HepG2 (cell line): ENCODE results near the gene PPFIA2. TPM values are rescaled to one million over a fixed set of nuclear protein-coding genes. Genes with fewer than 3 reads are reported as not detected.

ENCODE experiments used
- ATAC-seq: fragments of 200-7000 bp; cut with Tn5 transposase; 3 replicates; pipeline ENCODE4 v1.9.1; 2020; ENCODE audit warnings: mild to moderate bottlenecking, moderate library complexity
- BruUV-seq: library from RNA; stranded (reverse); fragments of 400-500 nt; replicated peaks from 2 replicates; lab custom pipeline; 2021; lab: Mats Ljungman, UMichigan
- CTCF ChIA-PET: fragments of 300-600 bp; formaldehyde crosslinking; extraction: SDS; loops from one replicate; lab custom pipeline; 2021; ENCODE audit warnings: low total read pairs, inconsistent platforms, low intra/inter-chr PET ratio; lab: Yijun Ruan, JAX
- POLR2A ChIA-PET: fragments of 350-600 bp; sonication (Branson Sonifier 250); formaldehyde crosslinking; loops from one replicate; lab custom pipeline; 2020; ENCODE audit warnings: antibody characterized with exemption, inconsistent platforms; lab: Yijun Ruan, JAX
- DNase-seq: peaks from one replicate; pipeline ENCODE4 v3.0.0-alpha.2; 2015; ENCODE audit warnings: low spot score
- FAIRE-seq: peaks from 3 replicates; lab custom pipeline; 2011; peaks lifted over from hg19 to GRCh38; lab: Jason Lieb, UNC
- H2AFZ ChIP-seq: one replicate; pipeline ENCODE4 v1.6.1; 2011; ENCODE audit warnings: low read length, inconsistent platforms
- H3K27ac ChIP-seq: fragments of 300-600 bp; 3 replicates; pipeline ENCODE4 v1.8.0; 2011; ENCODE audit warnings: mixed run types, mild to moderate bottlenecking, mixed read lengths, low read length, inconsistent platforms; ENCODE audit not compliant: insufficient read depth; ENCODE audit errors: extremely low read length
- H3K27me3 ChIP-seq, 2 experiments: fragments of 200-600 bp in 1 of 2; 2 replicates in 1 of 2; 3 replicates in 1 of 2; pipeline versions ENCODE4 v1.6.0 to v1.8.0; 2011; ENCODE audit warnings: low read length in 2 of 2, mild to moderate bottlenecking in 2 of 2, moderate library complexity in 2 of 2, inconsistent platforms in 1 of 2; ENCODE audit not compliant: insufficient read depth in 2 of 2, control insufficient read depth in 1 of 2
- H3K36me3 ChIP-seq, 2 experiments: fragments of 200-600 bp in 1 of 2; replicated peaks in 1 of 2; 2 replicates in 1 of 2; 3 replicates in 1 of 2; pipeline versions ENCODE4 v1.5.1 to v1.8.0; 2011; ENCODE audit warnings: low read length in 2 of 2, inconsistent platforms in 1 of 2; ENCODE audit not compliant: insufficient read depth in 2 of 2, control insufficient read depth in 1 of 2
- H3K4me1 ChIP-seq: 2 replicates; pipeline ENCODE4 v1.5.1; 2012; ENCODE audit warnings: low read length, inconsistent platforms; ENCODE audit not compliant: insufficient read depth
- H3K4me2 ChIP-seq: 2 replicates; pipeline ENCODE4 v1.6.0; 2011; ENCODE audit warnings: low read depth, low read length, inconsistent platforms
- H3K4me3 ChIP-seq, 3 experiments: fragments of 200-600 bp in 1 of 3; sonication (generic), shearing (Covaris generic) in 1 of 3; replicated peaks in 1 of 3; 2 replicates each; pipeline ENCODE4 v1.5.1; 2011 to 2016; ENCODE audit warnings: low read length in 3 of 3, inconsistent platforms in 2 of 3, low read depth in 2 of 3, mild to moderate bottlenecking in 2 of 3, control low read depth in 1 of 3, mixed read lengths in 1 of 3; ENCODE audit not compliant: insufficient read depth in 1 of 3
- H3K79me2 ChIP-seq: one replicate; pipeline ENCODE4 v1.6.1; 2011; ENCODE audit warnings: low read length, inconsistent platforms; ENCODE audit not compliant: insufficient read depth
- H3K9ac ChIP-seq: 2 replicates; pipeline ENCODE4 v1.6.0; 2011; ENCODE audit warnings: mild to moderate bottlenecking, low read depth, low read length, inconsistent platforms; ENCODE audit not compliant: insufficient read depth
- H3K9me3 ChIP-seq: 2 replicates; pipeline ENCODE4 v1.5.1; 2012; ENCODE audit warnings: mild to moderate bottlenecking, low read length
- H4K20me1 ChIP-seq: 2 replicates; pipeline ENCODE4 v1.6.0; 2011; ENCODE audit warnings: inconsistent platforms, mild to moderate bottlenecking, low read length, moderate library complexity; ENCODE audit not compliant: insufficient read depth
- CREB3 ChIP-seq: sonication (generic); formaldehyde crosslinking; IDR thresholded peaks from 2 replicates; pipeline ENCODE4 v1.5.0; 2020; ENCODE audit warnings: missing genetic modification reagents
- HHEX ChIP-seq: IDR thresholded peaks from 2 replicates; pipeline ENCODE4 v1.6.1; 2016; ENCODE audit warnings: control low read depth
- NCOA1 ChIP-seq: sonication (generic); formaldehyde crosslinking; IDR thresholded peaks from 2 replicates; pipeline ENCODE4 v1.9.0; 2021; ENCODE audit warnings: missing genetic modification reagents
- SNRNP70 ChIP-seq: fragments of 200-400 bp; formaldehyde crosslinking; IDR thresholded peaks from 2 replicates; pipeline ENCODE4 v1.6.1; 2017; ENCODE audit warnings: mild to moderate bottlenecking, low read depth, low read length, moderate library complexity
- YY1 ChIP-seq: IDR thresholded peaks from 2 replicates; pipeline ENCODE4 v1.6.1; 2011; ENCODE audit warnings: low read length, low read depth, moderate library complexity, mild to moderate bottlenecking; ENCODE audit not compliant: insufficient read depth, insufficient replicate concordance
- ZBTB1 ChIP-seq: sonication (generic); formaldehyde crosslinking; IDR thresholded peaks from 2 replicates; pipeline ENCODE4 v1.4.0; 2020; ENCODE audit warnings: missing genetic modification reagents, borderline replicate concordance
- ZBTB10 ChIP-seq: sonication (generic); formaldehyde crosslinking; IDR thresholded peaks from 2 replicates; pipeline ENCODE4 v1.4.0; 2020; ENCODE audit warnings: missing genetic modification reagents, borderline replicate concordance
- ZBTB42 ChIP-seq: sonication (generic); formaldehyde crosslinking; IDR thresholded peaks from 2 replicates; pipeline ENCODE4 v1.5.0; 2020; ENCODE audit warnings: mild to moderate bottlenecking, missing genetic modification reagents
- ZNF292 ChIP-seq: sonication (generic); formaldehyde crosslinking; IDR thresholded peaks from 2 replicates; pipeline ENCODE4 v1.8.1; 2022; ENCODE audit warnings: mild to moderate bottlenecking, low read depth, missing genetic modification reagents, borderline replicate concordance
- ZNF691 ChIP-seq: sonication (generic); formaldehyde crosslinking; IDR thresholded peaks from 2 replicates; pipeline ENCODE4 v1.4.0; 2020; ENCODE audit warnings: missing genetic modification reagents, low read depth, mild to moderate bottlenecking, borderline replicate concordance
- WGBS: methylation state at CpG from one replicate; pipeline ENCODE4 v1.1.6; 2017; ENCODE audit warnings: low lambda C conversion rate; 5-methylcytosine and 5-hydroxymethylcytosine counted together
- in situ Hi-C: cut with HindIII; loops from 2 replicates; pipeline ENCODE4 v1.10.0; 2017; ENCODE audit warnings: low pct_unique_long_range_greater_than_20kb; ENCODE audit not compliant: extremely low pct_ligation_motif_present
- intact Hi-C: fragments of 100-400 bp; cut with micrococcal nuclease; formaldehyde crosslinking; loops from one replicate; pipeline ENCODE4 v1.10.0; 2022; ENCODE audit not compliant: unreplicated experiment
- polyA plus RNA-seq, 8 experiments: library from polyadenylated mRNA; depleted of rRNA in 3 of 8; stranded (reverse) in 7 of 8; unstranded in 1 of 8; fragments of >200 nt; fragmentation: Illumina TruSeq in 4 of 8; extraction: Trizol in 4 of 8; gene quantifications; 2 replicates each; pipeline versions ENCODE4 v1.2.1 to v1.2.3, GENCODE V29; 2011 to 2016; ENCODE audit warnings: low read depth in 4 of 8, missing spikeins in 1 of 8, mixed read lengths in 1 of 8; ENCODE audit not compliant: insufficient read depth in 1 of 8
- total RNA-seq, 5 experiments: library from RNA; depleted of rRNA; stranded (reverse); fragments of >200 nt; fragmentation: Illumina TruSeq; extraction: Trizol; gene quantifications; 2 replicates each; pipeline ENCODE4 v1.2.3, GENCODE V29; 2016; ENCODE audit warnings: low read depth in 1 of 5

The PPFIA2 gene
- total and polyA plus RNA-seq, 2 of the 13 experiments (the other 11 are each of a cell fraction or from before 2014, with no cell fraction given) = 0.05 TPM; not detected in 1

- WGBS = 0% methylated on average over 1 of the region's 1 CpG
Measured at GRCh38 chr12:81626406-81626805, 132.7 kb downstream of the PPFIA2 start.

More at GRCh38 chr12:81626406-81626805, 132.7 kb downstream of the PPFIA2 start:
- Histone ChIP-seq H3K9me3 (no peaks in the 10 kb centered on the region), H3K4me1 (no peaks in the 10 kb centered on the region), H3K4me2 (no peak overlapping the region), H3K27ac (no peak overlapping the region), H2AFZ (no peak overlapping the region), H3K4me3 (no peak overlapping the region), H4K20me1 (no peaks in the 10 kb centered on the region), H3K9ac (no peak overlapping the region), H3K79me2 (no peaks in the 10 kb centered on the region), H3K36me3 (no peaks in the 10 kb centered on the region), H3K27me3 (no peaks in the 10 kb centered on the region)
- DNase-seq (no peak), FAIRE-seq (no peak), ATAC-seq (no peak)
- TF ChIP-seq ZBTB10 (CRISPR knock-in tag) = no peak
- TF ChIP-seq CREB3 = no peak
- TF ChIP-seq YY1 = no peak
- TF ChIP-seq ZBTB42 (CRISPR knock-in tag) = no peak
- TF ChIP-seq HHEX (CRISPR knock-in tag) = no peak
- no peak for TF ChIP-seq ZNF292 (CRISPR knock-in tag)
- no peak for TF ChIP-seq NCOA1
- TF ChIP-seq ZBTB1 (CRISPR knock-in tag) = no peak
- TF ChIP-seq ZNF691 (CRISPR knock-in tag) = no peak
- TF ChIP-seq SNRNP70 = no peak
- ChIA-PET CTCF (interaction anchor here (1.0 to 1.9 kb wide), 3 partner anchors 15 to 1214 kb away, joined by 3 to 6 read pairs (median 3); no protein-coding TSS in a partner anchor), POLR2A (no interaction called here)
- in situ Hi-C loops = loop anchor here (5.0 kb wide), 1 partner anchor 174 kb away; no protein-coding TSS in a partner anchor
- no TSS peak for BruUV-seq
- intact Hi-C loops = loop anchor here (2.0 kb wide), 1 partner anchor 16 kb away; no protein-coding TSS in a partner anchor
